GM19023 (cell line): Measurements from ENCODE around the gene ERGIC3.

Experiments used
- ATAC-seq: cut with Tn5 transposase; IDR thresholded peaks from one replicate; pipeline ENCODE4 v1.9.1; 2021; ENCODE audit warnings: mild to moderate bottlenecking, moderate library complexity; ENCODE audit not compliant: unreplicated experiment

The ERGIC3 gene

DNA sequence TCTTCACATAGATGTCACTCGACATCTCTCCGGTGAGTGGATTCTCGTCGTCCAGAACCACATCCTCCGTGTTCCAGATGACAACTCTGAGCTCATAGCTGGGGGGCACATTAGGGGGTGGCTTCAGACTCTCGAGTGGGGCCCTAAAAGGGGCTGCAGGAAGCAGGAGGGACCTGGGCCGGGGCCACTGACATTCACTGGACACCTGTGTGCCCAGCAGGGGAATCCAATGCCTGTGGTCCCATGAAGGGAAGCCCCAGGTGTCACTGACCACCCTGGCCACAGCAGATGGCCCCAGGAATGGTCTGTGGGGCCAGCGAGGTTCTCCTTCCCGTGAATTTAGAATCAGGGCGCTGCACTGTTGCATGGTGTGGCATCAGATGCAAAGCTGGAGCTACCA is 18.7 kb downstream of the ERGIC3 start:
- no peak for ATAC-seq

DNA sequence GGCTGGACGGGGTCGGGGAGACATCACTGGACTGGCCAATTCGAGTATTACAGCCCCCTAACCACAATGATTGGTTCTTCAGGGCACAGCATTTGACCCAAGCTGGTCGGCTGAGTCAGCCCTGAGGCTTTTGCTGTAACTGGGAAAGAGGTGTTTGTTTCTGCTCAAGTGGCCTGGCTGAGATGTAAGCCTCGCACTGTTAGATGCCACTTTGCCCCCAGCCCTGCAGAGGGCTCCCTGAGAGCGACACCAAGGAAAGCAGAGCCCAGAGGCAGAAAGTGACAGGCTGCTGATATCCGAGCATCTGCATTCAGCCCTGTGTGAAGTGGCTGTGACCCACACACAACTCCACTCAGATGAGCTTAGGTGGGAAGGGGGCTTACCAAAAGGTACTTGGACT is 19.4 kb downstream of the ERGIC3 start:
- no peak for ATAC-seq

DNA sequence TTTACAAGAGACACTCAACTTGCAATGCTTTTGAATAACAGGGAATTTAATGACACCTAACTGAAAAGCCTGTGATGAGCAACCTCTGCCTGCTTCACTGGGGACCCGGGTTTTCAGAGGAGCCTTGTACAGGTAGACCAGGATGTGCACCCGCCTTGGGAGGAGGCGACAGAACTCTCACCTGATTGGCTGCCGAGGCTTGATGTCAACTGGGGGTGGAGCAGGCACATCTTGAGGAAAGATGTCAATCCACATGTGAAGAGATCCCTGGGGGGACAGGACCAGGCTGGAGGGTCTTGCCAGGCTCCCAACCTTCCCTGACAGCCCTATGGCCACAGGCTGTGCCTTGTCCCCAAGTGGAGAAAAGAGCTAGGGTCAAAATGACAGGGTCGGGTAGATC is 19.8 kb downstream of the ERGIC3 start:
- ATAC-seq = no peak

DNA sequence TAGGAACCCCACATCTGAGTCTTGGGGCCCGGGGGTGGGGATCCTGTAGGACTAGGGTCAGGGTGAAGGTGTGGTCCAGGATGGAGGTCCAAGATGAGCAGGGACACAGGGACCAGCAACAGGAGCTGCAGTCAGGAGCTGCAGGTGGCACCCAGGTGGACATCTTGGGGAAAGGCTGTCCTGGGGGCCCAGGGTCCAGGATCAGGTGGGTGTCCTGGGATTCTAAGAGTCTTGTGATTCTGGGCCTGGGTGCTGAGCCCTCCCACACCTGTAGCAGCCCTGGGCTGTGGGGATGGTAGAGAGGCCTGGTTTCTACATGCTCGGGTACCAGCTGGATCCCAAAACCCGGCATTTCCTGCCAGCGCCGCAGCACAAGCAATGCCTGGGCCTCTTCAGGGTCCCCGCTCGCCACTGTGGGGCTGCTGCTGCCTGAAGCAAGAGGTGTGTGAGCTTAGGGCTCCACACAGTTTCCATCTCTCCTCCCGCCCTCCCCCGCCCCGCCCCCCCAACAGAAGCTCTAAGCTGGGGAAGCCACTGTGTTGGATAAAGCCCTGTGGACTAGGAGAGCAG is 20.7 kb downstream of the ERGIC3 start:
- no peak for ATAC-seq

DNA sequence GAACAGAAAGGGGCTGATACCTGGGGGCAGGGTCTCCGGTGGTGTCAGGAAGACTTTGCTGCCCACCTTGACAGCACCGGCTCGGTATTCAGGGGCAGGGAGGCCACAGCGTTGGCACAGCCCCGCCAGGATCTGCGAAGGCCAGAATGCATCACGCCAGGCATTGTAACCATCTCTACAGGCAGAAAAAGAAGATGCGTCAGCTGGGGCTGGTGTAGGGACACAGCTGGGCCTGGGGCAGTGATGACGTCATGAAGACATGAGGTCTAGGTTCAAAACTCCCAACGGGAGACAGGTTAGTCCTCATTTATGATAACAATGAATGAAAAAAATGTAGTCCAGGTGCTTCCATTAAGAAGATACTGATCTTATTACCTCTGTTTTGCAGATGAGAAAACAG is 22.0 kb downstream of the ERGIC3 start:
- no peak for ATAC-seq

DNA sequence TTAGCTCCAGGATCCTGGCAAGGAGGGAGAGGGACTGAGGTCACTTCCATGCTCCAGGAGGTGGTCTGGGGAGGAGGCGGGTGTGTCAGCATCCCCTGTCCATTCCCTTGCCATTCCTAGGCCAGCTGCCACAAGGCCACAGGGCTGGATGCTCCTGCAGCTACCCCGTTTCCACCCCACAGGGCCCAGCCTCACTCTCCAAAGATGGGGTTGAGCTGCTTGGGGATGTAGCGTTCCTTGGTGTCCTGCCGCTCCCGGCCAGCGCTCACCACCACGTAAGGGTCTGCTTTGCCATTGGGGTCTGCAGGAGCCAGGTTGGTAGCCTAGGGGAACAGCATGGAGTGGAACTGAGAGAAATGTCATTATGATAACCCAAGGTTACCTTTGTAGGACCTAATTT is 23.0 kb downstream of the ERGIC3 start:
- ATAC-seq = no peak

DNA sequence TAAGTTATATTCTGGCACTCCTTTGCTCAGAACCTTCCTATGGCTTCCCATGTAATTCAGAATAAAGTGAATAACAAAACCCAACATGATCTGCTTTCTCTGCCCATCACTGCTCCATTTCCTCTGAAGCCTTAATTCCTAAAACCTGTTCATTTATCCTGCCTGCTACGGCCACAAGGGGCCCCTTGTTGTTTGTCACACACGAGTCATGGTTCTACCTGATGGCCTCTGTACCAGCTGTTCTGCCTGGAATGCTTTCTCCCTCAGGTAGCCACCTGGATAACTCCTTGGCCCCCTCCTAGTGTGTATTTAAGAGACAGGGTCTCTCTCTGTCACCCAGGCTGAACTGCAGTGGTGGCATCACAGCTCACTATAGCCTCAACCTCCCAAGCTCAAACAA is 26.8 kb downstream of the ERGIC3 start:
- no peak for ATAC-seq

DNA sequence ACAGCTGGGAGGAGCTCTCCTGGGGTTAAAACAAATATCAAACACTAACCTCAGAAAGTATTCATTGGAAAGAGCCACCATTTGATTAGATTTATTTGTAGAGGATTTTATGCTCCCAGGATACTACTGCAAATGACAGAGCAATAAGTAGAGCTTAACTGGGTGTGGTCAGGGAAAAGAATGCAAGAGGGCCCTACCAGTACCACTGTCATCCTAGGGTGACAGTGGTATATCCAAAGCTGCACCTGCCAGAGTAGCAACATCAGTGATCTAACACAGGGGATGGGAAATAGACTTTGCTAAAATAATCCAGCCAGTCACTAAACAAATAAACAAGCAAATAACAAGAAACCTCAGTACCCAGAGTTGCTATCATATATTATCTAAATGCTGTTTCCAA is 29.7 kb downstream of the ERGIC3 start:
- ATAC-seq = no peak

DNA sequence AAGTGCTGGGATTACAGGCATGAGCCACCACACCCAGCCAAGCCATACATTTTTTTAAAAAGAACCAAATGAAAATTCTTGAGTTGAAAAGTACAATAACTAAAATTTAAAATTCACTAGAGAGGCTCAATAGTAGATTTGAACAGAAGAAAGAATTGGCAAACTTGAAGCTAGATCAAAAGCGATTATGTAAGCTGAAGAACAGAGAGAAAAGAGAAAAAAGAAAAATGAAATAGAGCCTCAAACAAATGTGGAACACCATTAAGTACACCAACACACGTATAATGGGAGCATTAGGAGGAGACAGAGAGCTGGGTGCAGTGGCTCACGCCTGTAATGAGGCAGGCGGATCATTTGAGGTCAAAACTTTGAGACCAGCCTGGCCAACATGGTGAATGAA is 31.0 kb downstream of the ERGIC3 start:
- no peak for ATAC-seq

DNA sequence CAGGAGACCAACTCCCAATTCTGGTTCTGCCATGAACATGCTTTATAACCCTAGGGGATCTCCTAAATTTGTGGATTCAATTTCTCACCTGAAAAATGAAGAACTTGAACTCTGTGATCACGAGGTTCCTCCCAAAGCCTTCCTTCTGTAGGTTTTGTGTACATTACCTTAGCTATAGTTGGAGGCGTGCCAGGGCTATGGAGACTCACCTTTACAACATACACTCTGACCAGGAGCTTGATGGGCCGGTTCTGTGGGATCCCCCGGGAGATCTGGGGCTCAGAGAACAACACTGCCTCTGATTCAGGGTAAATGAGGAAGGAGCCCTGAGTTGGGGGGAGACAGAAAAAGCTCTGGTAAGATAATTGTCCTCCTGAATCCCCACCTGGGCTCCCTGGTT is 34.1 kb downstream of the ERGIC3 start:
- ATAC-seq = no peak

DNA sequence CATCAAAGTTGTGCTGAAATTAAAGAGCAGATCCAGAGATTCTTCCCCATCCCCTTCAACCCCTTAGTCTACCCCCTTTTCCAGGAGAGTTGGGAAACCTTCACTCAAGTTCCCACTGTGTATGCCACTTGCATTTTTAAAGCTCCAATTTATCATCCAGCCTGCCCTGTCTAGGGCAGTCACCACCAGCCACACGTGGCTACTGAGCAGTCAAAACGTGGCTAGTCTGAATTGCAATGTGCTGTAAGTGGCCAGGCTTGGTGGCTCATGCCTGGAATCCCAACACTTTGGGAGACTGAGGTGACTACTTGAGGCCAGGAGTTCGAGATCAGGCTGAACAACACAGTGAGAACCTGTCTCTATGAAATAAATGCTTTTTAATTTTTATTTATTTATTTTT is 34.9 kb downstream of the ERGIC3 start:
- ATAC-seq = no peak

DNA sequence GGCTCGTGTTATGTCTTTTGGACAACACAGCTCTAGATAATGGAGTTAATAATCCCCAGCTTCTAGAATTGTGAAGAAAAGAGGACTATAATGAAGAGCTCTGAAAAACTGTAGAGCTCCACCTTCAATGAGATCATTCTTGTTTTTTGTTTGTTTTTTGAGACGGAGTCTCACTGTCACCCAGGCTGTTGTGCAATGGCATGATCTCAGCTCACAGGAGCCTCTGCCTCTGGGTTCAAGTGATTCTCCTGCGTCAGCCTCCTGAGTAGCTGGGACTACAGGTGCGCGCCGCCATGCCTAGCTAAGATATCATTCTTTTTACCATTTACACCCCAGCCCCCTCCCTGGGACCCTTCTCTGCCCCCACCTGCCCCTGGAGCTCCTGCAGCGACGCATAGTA is 36.6 kb downstream of the ERGIC3 start:
- no peak for ATAC-seq

DNA sequence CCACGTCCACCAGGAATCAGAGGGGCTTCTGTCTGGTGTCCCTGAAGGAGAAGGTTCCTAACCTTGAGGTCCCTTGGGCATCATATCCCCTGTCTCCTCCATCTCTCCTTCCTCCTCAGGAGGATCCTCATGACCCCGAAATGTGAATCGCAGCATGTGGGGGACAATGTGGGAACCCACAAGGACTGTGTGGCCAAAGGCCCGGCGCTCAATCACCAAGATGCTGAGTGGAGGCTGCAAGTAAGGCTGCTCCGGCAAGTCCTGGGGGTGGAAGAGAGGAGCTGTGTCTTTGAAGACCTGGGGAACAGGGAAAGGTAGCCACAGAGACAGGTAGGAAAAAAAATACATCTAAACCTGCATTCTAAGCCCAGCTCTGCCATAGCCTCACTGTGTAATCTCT is 37.3 kb downstream of the ERGIC3 start:
- ATAC-seq = no peak

DNA sequence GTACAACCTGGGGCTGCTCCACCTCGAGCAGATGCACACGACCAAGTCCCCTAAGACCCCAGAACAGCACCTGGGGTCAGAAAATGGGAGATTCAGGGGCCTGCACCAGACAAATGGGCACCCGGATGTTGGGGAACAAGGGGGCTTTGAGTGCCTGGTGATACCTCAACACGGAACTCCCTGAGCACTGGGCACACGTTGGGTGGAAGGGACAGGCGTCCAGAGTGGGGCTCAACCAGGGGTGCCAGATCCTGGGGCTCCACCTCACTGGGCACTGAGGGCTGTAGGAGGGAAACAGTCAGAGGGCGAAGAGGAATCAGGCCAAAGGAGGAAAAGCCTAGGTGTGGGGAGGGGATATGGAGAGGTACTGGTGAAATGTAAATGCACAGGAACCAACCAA is 40.3 kb downstream of the ERGIC3 start:
- no peak for ATAC-seq

DNA sequence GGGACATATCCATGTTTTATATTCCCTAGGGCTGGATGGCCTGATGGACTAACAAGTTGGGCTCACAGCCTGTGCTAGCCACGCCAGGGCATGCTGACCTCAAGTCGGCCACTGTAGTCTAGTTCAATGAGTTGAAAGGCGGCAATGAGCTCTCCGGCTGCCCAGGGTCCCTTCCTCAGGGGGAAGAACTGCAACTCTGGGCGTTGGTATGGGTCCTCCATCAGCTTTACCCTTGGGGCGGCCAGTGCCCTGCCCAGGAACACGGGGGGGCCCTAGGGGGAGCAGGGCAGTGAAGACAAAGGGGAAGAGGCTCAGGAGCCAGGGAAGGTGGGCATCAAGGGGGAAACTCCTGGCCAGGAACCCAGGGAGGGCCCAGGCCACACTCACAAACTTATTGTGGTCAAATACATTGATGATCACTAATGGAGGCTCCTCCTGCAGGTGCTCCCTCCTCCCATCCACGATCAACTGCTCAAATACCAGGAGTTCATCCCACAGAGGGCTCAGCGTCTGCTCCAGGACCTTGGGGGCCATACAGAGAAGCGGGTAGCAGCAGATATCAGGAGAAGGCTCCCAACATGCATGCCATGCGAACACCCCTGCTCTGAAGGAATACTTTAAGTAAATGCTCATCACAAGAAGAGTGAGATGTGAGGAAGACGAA is 41.0 kb downstream of the ERGIC3 start:
- no peak for ATAC-seq

DNA sequence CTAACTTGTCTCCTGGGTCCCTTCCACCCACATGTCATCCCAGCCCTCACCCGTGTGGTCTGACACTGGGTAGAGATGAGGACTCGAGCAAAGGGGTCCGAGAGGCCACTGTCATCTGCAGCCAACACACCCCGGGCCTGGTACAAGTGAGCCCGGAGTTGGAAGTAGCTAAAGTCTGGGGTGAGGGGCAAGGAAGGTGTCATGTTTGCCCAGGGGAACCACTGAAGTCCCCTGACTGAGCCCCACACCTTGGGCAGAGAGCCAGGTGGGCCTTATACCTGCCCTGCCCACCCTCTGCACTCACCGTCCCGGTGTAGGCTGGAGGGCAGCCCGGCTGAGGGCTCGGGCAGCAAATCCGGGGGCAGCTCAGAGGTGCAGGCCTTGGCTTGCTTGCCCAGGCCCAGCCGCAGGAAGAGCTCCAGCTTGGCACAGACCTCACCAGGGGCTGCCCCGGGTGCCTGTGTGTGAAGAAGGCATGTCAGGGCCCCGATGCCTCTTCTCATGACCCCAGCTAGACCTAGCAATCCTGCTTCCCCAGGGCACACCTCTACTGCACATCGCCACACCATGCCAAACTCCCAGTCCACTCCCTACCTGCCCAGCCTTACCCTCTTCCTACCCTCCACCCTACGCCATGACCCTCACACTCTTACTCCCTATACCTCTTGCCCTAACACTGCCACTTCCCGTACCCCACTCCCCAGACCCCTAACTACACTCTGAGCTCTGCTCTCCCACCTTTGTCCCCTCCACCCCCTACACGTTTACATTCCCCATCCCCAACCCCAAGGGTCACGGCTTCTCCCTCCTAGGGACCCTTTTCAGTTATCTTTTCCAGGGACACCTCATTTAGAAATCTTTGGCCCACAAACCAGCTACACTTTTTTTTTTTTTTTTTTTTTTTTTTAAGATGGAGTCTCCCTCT is 42.0 kb downstream of the ERGIC3 start:
- ATAC-seq = no peak

DNA sequence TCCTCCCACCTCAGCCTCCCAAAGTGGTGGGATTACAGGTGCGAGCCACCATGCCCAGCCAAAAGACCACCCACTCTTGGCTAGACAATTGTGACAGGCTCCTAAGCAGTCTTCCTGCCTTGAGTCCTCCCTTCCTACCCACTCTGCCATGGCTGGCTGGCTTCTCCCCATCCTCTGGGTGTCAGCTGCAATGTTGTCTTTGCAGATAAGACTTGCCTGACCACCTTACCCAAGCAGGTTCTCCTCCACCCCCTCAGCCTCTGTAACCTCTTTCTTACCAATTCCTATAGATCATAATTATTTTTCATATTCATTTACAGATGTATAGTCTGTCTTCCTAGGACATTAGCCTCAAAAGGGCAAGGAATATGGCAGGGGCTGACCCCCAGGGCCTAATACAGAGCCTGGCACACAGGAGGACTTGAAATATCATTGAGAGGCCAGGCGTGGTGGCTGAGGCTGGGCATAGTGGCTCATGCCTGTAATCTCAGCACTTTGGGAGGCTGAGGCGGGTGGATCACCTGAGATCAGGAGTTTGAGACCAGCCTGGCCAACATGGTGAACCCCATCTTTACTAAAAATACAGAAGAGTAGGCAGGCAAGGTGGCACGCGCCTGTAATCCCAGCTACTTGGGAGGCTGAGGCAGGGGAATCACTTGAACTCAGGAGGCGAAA is 45.0 kb downstream of the ERGIC3 start:
- no peak for ATAC-seq

DNA sequence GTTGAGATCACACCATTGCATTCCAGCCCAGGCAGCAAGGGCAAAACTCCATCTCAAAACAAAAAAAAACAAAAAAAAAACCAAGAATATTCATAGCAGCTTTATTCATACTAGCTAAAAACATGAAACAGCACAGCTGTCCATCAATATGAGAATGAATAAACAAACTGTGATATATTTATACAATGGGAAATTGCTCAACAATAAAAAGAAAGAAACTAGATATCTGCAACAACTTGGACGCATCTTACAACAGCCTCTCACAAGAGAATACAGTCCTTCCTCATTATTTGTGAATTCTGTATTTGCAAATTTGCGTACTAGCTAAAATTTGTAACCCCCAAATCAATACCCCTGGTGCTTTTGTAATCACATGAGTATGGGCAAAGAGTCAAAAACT is 45.6 kb downstream of the ERGIC3 start:
- no peak for ATAC-seq

DNA sequence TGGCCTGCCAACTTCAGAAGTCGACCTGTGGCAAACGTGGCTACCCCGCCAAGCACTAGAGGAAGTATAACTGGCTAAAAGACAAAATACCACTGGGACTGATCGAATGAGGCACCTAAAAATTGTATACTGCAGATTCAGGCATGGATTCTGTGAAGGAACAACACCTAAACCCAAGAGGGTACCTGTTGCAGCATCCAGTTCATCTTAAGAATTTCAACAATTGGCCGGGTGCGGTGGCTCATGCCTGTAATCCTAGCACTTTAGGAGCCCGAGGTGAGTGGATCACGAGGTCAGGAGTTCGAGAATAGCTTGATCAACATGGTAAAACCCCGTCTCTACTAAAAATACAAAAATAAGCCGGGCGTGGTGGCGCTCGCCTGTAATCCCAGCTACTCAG is 46.5 kb downstream of the ERGIC3 start:
- no peak for ATAC-seq

DNA sequence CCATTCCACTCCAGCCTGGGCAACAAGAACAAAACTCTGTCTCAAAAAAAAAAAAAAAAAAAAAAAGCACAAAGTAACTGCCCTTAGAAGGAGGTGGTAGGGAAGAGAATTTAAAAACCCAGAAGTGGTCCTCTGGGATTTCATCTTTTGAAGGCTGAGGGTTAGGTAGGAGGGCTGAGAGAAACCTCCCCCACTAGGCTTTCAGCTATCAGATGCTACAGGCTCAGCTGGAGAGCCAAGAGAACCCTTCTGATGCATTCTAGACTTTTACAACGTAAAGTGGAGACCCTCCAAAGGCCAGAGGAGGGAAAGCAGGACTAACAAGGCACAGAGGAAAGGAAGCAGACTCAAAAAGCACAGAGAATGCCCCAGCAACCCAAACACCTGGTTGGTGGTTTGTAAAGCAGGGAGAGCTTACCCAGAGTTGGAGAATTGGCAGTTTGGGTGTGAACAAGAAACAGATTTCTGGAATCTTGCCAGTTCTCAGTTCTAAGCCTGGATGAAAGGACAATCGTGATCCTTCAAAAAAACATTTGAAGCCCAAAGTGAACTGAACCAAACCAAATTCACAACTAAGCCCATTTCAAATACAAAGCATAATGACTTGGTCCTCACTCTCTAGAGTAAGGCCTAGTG is 50.6 kb downstream of the ERGIC3 start:
- no peak for ATAC-seq

DNA sequence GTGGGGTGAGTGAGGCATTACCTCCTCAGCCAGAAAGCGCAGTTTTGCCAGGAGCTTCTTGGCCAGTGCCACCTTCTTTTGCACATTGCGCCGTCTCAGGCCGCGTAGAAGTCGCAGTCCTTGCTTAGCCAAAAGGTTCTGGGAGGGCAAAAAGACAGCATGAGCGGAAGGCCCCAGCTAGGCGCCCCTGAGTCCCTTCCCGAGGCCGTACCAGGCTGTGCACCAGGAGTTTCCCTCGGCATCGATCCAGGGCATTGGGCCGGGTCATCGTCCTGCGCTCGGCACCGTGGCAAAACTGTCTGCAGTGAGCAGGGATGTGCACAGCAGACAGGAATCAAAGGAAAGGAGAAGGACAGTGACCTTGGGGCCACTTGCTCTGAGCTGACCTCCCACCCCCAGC is 53.6 kb downstream of the ERGIC3 start:
- no peak for ATAC-seq
